HEK293 (cell line): ENCODE data around the gene SVIP.

Source experiments
- CTCF ChIA-PET: fragments of 350-600 bp; formaldehyde crosslinking; extraction: SDS; loops from one replicate; lab custom pipeline; 2021; ENCODE audit warnings: antibody characterized with exemption; lab: Yijun Ruan, JAX
- POLR2A ChIA-PET: fragments of 300-600 bp; formaldehyde crosslinking; extraction: SDS; loops from one replicate; lab custom pipeline; 2020; ENCODE audit warnings: antibody characterized with exemption, inconsistent platforms; lab: Yijun Ruan, JAX
- H3K27ac ChIP-seq: fragments of 200-500 bp; sonication (Bioruptor generic); 2 replicates; pipeline ENCODE4 v1.5.1; 2014; ENCODE audit warnings: low read depth, low read length, control low read depth, inconsistent platforms; ENCODE audit errors: extremely low read depth
- H3K36me3 ChIP-seq, 2 experiments: fragments of 200-500 bp in 1 of 2; sonication (Bioruptor generic) in 1 of 2; 1 replicate in 1 of 2; 2 replicates in 1 of 2; pipeline ENCODE4 v1.5.1; 2014 to 2017; ENCODE audit warnings: inconsistent platforms in 2 of 2, low read length in 2 of 2; ENCODE audit not compliant: control insufficient read depth in 2 of 2, insufficient read depth in 1 of 2
- H3K4me1 ChIP-seq: fragments of 200-500 bp; sonication (Bioruptor generic); 2 replicates; pipeline ENCODE4 v1.5.1; 2014; ENCODE audit warnings: mild to moderate bottlenecking, low read length, inconsistent platforms; ENCODE audit not compliant: control insufficient read depth, insufficient read depth
- H3K4me3 ChIP-seq: 2 replicates; pipeline ENCODE4 v1.5.1; 2011; ENCODE audit warnings: low read depth, mild to moderate bottlenecking, control low read depth, low read length, moderate library complexity
- H3K9me3 ChIP-seq: fragments of 200-500 bp; sonication (Bioruptor generic); 2 replicates; pipeline ENCODE4 v1.5.1; 2014; ENCODE audit warnings: low read depth, low read length, inconsistent platforms; ENCODE audit not compliant: control insufficient read depth, insufficient read depth
- SP2 ChIP-seq: fragments of 450-650 bp; formaldehyde crosslinking; IDR thresholded peaks from 2 replicates; pipeline ENCODE4 v1.5.1; 2016; ENCODE audit warnings: missing biosample characterization, missing genetic modification characterization
- ZIC2 ChIP-seq: fragments of 450-650 bp; formaldehyde crosslinking; IDR thresholded peaks from 2 replicates; pipeline ENCODE4 v1.5.1; 2016; ENCODE audit warnings: missing biosample characterization, missing genetic modification characterization
- ZNF19 ChIP-seq: fragments of 450-650 bp; formaldehyde crosslinking; IDR thresholded peaks from 2 replicates; pipeline ENCODE4; 2016; ENCODE audit warnings: missing biosample characterization, missing genetic modification characterization, low read depth
- ZNF24 ChIP-seq: fragments of 450-650 bp; formaldehyde crosslinking; IDR thresholded peaks from 2 replicates; pipeline ENCODE4 v1.5.1; 2016; ENCODE audit warnings: missing biosample characterization, missing genetic modification characterization
- ZNF292 ChIP-seq: fragments of 450-650 bp; formaldehyde crosslinking; IDR thresholded peaks from 2 replicates; pipeline ENCODE4 v1.5.1; 2016; ENCODE audit warnings: low read depth, missing biosample characterization, missing genetic modification characterization, borderline replicate concordance
- ZNF426 ChIP-seq: fragments of 450-650 bp; formaldehyde crosslinking; IDR thresholded peaks from 2 replicates; pipeline ENCODE4 v1.5.1; 2017; ENCODE audit warnings: missing biosample characterization, missing genetic modification characterization, mild to moderate bottlenecking, inconsistent platforms, moderate library complexity
- ZNF473 ChIP-seq: fragments of 450-650 bp; formaldehyde crosslinking; IDR thresholded peaks from 2 replicates; pipeline ENCODE4 v1.5.1; 2017; ENCODE audit warnings: missing biosample characterization, missing genetic modification characterization
- ZNF529 ChIP-seq: fragments of 450-650 bp; formaldehyde crosslinking; IDR thresholded peaks from 2 replicates; pipeline ENCODE4 v1.5.1; 2017; ENCODE audit warnings: missing genetic modification characterization, missing biosample characterization; ENCODE audit not compliant: insufficient replicate concordance
- ZNF654 ChIP-seq: fragments of 450-650 bp; formaldehyde crosslinking; IDR thresholded peaks from 2 replicates; pipeline ENCODE4 v1.5.1; 2016; ENCODE audit warnings: low read depth, missing biosample characterization, missing genetic modification characterization
- ZNF660 ChIP-seq: fragments of 450-650 bp; IDR thresholded peaks from 2 replicates; pipeline ENCODE4 v1.5.1; 2018; ENCODE audit warnings: missing biosample characterization, mild to moderate bottlenecking, missing genetic modification characterization
- ZNF777 ChIP-seq: fragments of 450-650 bp; formaldehyde crosslinking; IDR thresholded peaks from 2 replicates; pipeline ENCODE4 v1.5.1; 2017; ENCODE audit warnings: missing biosample characterization, missing genetic modification characterization, borderline replicate concordance
- TF ChIP-seq, protein P1 (sequence below): fragments of 450-650 bp; formaldehyde crosslinking; IDR thresholded peaks from 2 replicates; pipeline ENCODE4 v1.5.1; 2016; ENCODE audit warnings: missing biosample characterization, missing genetic modification characterization
- TF ChIP-seq, protein P2 (sequence below): fragments of 450-650 bp; formaldehyde crosslinking; conservative IDR thresholded peaks from 2 replicates; pipeline ENCODE4 v1.5.1; 2016; ENCODE audit warnings: low read depth, missing biosample characterization, missing genetic modification characterization
- TF ChIP-seq, protein P3 (sequence below): fragments of 450-650 bp; formaldehyde crosslinking; IDR thresholded peaks from 2 replicates; pipeline ENCODE4 v1.5.1; 2016; ENCODE audit warnings: missing biosample characterization, missing genetic modification characterization
- TF ChIP-seq, protein P4 (sequence below): fragments of 450-650 bp; formaldehyde crosslinking; IDR thresholded peaks from 2 replicates; pipeline ENCODE4 v1.5.1; 2016; ENCODE audit warnings: missing biosample characterization, missing genetic modification characterization

Gene SVIP

DNA sequence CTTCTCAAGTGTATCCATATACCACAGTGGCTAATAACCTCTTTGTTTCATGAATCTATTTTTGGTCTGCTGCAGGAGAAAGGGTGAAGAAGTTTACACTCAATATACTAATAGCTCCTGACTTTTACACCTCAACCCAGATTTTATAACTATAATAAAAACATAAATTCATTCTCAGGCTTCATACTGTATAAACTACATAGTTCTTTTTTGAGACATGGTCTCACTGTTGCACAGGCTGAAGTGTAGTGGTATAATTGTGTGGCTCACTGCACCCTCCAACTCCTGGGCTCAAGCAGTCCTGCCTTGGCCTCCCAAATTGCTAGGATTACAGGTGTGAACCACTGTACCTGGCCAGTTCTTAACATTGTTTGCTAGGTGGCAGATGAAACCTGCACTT lies 48.4 kb upstream of the SVIP start (continued):
- TF ChIP-seq ZNF473 (tag by site-specific recombination) (no peak), ZNF777 (tag by site-specific recombination) (no peak)
- TF ChIP-seq, protein P1, sequence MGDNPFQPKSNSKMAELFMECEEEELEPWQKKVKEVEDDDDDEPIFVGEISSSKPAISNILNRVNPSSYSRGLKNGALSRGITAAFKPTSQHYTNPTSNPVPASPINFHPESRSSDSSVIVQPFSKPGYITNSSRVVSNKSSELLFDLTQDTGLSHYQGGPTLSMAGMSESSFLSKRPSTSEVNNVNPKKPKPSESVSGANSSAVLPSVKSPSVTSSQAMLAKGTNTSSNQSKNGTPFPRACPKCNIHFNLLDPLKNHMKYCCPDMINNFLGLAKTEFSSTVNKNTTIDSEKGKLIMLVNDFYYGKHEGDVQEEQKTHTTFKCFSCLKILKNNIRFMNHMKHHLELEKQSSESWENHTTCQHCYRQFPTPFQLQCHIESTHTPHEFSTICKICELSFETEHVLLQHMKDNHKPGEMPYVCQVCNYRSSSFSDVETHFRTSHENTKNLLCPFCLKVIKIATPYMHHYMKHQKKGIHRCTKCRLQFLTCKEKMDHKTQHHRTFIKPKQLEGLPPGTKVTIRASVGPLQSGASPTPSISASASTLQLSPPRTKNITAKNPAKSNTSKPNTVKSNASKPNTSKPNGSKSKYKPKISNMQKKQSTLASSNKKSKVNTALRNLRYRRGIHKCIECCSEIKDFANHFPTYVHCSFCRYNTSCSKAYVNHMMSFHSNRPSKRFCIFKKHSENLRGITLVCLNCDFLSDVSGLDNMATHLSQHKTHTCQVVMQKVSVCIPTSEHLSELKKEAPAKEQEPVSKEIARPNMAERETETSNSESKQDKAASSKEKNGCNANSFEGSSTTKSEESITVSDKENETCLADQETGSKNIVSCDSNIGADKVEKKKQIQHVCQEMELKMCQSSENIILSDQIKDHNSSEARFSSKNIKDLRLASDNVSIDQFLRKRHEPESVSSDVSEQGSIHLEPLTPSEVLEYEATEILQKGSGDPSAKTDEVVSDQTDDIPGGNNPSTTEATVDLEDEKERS: no peak

DNA sequence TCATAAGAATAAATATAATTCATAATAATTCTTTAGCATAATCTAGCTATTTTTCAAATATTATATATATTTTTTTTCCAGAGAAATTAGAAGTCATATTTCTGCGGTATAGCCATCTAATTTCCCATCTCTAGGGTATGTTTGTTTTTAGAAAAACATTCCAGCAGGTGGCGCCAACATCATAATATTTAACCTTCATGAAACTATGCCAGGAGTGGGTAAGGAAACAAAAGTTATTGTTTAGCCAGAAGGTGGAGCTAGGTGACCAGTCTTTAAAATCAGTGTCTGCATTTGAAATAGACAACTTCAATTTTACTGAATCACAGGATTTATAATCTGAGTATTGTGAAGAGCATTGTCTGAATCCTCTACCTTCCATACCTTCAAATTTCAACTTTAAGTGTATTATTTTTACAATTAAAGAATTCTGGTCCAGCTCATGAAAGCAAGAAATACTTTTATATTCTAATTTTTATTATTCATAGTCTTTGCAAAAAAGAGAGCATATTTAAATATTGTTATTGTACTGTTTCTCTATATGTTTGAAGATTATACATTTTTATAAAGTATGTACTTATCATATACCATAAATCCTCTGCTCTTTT lies 46.4 kb upstream of the SVIP start:
- Histone ChIP-seq H3K9me3 (no peaks in the 10 kb centered on the region), H3K4me1 (no peaks in the 10 kb centered on the region), H3K4me3 (no peak overlapping the region), H3K36me3 (no peaks in the 10 kb centered on the region), H3K27ac (no peak overlapping the region)
- CTCF ChIA-PET: interaction anchor here (0.5 to 3.4 kb wide), 33 partner anchors 10 to 1998 kb away, joined by 3 to 19 read pairs (median 3); partner anchors contain the start of genes CCDC179 and SVIP
- POLR2A ChIA-PET: no interaction called here
- TF ChIP-seq ZIC2 (no peak), ZNF660 (tag by site-specific recombination) (0 out of 2 replicates have a peak, but pooled peaks have one; percentile 63), SP2 (tag by site-specific recombination) (no peak), ZNF426 (tag by site-specific recombination) (no peak), ZNF654 (tag by site-specific recombination) (peak; percentile 97), ZNF24 (tag by site-specific recombination) (no peak)

DNA sequence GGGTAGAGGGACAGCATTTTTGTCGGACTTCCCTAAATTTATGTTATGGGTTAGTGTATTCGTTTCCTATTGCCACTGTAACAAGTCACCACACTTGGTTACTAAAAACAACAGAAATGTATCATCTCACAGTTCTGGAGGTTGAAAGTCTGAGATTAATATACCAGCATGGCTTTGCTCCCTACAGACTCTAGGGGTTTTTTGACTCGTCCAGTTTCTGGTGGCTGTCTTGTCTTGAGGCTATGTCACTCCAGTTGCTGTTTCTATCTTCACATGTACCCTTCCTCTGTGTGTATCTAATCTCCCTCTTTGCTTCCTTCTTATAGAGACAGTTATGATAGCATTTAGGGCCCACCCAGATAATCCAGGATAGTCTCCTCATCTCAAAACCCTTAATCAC lies 39.7 kb upstream of the SVIP start:
- no peak for TF ChIP-seq ZNF19 (tag by site-specific recombination)
- TF ChIP-seq, protein P2, sequence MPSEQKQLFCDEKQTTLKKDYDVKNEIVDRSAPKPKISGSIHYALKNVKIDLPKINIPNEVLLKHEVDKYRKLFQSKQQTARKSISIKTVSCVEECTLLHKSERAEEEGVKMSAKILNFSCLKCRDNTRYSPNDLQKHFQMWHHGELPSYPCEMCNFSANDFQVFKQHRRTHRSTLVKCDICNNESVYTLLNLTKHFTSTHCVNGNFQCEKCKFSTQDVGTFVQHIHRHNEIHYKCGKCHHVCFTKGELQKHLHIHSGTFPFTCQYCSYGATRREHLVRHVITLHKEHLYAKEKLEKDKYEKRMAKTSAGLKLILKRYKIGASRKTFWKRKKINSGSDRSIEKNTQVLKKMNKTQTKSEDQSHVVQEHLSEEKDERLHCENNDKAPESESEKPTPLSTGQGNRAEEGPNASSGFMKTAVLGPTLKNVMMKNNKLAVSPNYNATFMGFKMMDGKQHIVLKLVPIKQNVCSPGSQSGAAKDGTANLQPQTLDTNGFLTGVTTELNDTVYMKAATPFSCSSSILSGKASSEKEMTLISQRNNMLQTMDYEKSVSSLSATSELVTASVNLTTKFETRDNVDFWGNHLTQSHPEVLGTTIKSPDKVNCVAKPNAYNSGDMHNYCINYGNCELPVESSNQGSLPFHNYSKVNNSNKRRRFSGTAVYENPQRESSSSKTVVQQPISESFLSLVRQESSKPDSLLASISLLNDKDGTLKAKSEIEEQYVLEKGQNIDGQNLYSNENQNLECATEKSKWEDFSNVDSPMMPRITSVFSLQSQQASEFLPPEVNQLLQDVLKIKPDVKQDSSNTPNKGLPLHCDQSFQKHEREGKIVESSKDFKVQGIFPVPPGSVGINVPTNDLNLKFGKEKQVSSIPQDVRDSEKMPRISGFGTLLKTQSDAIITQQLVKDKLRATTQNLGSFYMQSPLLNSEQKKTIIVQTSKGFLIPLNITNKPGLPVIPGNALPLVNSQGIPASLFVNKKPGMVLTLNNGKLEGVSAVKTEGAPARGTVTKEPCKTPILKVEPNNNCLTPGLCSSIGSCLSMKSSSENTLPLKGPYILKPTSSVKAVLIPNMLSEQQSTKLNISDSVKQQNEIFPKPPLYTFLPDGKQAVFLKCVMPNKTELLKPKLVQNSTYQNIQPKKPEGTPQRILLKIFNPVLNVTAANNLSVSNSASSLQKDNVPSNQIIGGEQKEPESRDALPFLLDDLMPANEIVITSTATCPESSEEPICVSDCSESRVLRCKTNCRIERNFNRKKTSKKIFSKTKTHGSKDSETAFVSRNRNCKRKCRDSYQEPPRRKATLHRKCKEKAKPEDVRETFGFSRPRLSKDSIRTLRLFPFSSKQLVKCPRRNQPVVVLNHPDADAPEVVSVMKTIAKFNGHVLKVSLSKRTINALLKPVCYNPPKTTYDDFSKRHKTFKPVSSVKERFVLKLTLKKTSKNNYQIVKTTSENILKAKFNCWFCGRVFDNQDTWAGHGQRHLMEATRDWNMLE: no peak
- TF ChIP-seq, protein P3, sequence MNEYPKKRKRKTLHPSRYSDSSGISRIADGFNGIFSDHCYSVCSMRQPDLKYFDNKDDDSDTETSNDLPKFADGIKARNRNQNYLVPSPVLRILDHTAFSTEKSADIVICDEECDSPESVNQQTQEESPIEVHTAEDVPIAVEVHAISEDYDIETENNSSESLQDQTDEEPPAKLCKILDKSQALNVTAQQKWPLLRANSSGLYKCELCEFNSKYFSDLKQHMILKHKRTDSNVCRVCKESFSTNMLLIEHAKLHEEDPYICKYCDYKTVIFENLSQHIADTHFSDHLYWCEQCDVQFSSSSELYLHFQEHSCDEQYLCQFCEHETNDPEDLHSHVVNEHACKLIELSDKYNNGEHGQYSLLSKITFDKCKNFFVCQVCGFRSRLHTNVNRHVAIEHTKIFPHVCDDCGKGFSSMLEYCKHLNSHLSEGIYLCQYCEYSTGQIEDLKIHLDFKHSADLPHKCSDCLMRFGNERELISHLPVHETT (tag by site-specific recombination): no peak
- no peak for TF ChIP-seq ZNF292 (tag by site-specific recombination)
- no peak for TF ChIP-seq ZNF529
- TF ChIP-seq, protein P4, sequence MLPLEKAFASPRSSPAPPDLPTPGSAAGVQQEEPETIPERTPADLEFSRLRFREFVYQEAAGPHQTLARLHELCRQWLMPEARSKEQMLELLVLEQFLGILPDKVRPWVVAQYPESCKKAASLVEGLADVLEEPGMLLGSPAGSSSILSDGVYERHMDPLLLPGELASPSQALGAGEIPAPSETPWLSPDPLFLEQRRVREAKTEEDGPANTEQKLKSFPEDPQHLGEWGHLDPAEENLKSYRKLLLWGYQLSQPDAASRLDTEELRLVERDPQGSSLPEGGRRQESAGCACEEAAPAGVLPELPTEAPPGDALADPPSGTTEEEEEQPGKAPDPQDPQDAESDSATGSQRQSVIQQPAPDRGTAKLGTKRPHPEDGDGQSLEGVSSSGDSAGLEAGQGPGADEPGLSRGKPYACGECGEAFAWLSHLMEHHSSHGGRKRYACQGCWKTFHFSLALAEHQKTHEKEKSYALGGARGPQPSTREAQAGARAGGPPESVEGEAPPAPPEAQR (tag by site-specific recombination): no peak

More for the DNA sequence above, 39.7 kb upstream of the SVIP start:
- Histone ChIP-seq H3K4me3 (no peak overlapping the region), H3K9me3 (no peaks in the 10 kb centered on the region), H3K4me1 (no peaks in the 10 kb centered on the region), H3K27ac (no peak overlapping the region), H3K36me3 (no peaks in the 10 kb centered on the region)
- POLR2A ChIA-PET: no interaction called here
- CTCF ChIA-PET: no interaction called here
